NOMO-1 (cell line): ENCODE measurements around the gene PRR23B.
"Not testable (repeated sequence)": the region's sequence is repeated elsewhere in the genome, so short reads cannot be mapped to it uniquely, and the experiment has no call there.

ENCODE experiments used
- DNase-seq, 2 experiments: peaks; one replicate each; lab custom pipeline; 2025; ENCODE audit not compliant: unreplicated experiment in 2 of 2; lab: John Stamatoyannopoulos, UW

PRR23B gene

DNA sequence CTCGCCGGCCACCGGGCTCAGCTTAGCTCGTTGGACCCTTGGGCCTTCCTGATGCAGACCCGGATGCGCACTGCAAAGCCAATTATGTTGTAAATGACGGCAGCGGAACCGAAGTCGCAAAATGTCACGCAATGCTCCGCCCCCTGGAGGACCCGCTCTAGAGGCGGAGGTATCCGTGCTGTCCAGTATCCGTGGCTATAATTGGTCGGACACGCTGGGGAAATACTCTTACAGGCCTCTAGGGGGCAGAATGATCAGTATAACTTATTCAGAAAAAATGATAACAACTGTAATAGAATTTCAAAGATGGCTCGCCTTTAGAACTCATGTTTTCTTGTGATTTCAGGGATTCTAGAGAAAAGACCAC lies at the start of gene PRR23B:
Gene PRR23B, minus strand, starts transcription at position 59 of the 367 bp plus-strand sequence. CDS start 265 bp downstream, outside the sequence.
- no peak for DNase-seq

GRCh38 chr3:139062918-139063317 lies 42.2 kb upstream of the PRR23B start:
- no peak for DNase-seq

DNA sequence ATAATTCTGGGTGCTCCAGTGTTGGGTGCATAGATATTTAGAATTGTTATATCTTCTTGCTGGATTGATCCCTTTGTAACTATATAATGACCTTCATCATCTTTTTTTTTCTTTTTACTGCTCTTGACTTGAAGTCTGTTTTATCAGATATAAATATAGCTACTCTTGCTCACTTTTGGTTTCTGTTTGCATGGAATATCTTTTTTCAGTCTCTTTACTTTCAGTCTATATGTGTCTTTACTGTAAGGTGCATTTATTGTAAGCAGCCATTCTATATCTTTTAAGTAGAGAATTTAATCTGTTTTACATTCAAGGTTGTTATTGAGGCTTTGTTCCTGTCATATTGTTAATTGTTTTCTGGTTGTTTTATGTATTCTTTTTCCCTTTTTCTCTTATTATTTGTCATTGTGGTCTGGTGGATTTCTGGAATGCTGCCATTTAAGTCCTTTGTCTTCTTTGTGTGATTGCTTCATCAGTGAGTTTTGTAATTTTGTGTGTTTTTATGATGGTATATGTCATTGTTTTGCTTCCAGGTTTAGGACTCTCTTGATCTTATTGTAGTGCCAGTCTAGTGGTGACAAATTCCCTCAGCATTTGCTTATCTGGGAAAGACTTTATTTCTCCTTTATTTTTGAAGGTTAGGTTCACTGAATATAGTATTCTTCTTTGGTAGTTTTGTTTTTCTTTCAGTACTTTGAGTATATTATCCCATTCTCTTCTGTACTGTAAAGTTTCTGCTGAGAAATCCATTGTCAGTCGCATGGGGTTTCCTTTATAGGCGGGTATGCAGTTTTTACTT lies 32.3 kb upstream of the PRR23B start:
- no peak for DNase-seq

DNA sequence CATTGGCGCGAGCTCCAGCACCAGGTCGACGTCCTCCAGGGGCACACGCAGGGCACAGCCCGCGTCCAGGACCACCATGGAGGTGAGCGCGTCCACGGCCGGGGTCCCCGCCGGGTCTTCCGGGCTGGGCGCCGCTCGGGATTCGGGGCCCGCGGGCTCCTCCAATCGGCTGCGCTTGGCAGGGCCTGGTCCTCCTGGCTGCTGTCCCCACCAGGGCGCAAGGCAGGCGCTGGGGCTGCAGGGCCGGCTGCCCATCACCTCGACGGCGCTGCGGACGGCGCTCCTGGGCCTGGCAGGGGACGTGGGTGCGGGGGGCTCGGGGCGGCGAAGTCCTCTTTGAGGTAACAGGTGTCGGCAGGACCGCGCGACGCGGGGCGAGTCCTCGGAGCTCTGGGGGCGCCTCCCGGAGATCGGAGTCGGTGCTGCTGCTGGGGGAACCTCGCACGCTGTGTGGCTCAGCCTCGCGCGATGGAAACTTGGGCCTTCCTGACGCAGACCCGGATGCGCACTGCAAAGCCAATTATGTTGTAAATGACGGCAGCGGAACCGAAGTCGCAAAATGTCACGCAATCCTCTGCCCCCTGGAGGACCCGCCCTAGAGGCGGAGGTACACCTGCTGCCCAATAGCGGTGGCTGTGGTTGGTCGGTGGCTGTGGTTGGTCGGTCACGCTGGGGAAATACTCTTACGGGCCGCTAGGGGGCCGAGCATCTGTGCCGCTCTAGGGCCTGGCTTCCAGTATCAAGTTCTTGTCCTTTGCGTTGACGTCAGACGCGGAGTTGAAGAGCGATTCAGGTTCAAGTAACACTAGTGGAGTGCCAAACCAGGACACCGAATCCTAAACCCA lies 23.9 kb upstream of the PRR23B start, which contains the start of gene PRR23C:
Gene PRR23C, minus strand, starts transcription at position 527 of the 845 bp plus-strand sequence. Its CDS starts 272 bp downstream, at position 255.
- DNase-seq: no peak

DNA sequence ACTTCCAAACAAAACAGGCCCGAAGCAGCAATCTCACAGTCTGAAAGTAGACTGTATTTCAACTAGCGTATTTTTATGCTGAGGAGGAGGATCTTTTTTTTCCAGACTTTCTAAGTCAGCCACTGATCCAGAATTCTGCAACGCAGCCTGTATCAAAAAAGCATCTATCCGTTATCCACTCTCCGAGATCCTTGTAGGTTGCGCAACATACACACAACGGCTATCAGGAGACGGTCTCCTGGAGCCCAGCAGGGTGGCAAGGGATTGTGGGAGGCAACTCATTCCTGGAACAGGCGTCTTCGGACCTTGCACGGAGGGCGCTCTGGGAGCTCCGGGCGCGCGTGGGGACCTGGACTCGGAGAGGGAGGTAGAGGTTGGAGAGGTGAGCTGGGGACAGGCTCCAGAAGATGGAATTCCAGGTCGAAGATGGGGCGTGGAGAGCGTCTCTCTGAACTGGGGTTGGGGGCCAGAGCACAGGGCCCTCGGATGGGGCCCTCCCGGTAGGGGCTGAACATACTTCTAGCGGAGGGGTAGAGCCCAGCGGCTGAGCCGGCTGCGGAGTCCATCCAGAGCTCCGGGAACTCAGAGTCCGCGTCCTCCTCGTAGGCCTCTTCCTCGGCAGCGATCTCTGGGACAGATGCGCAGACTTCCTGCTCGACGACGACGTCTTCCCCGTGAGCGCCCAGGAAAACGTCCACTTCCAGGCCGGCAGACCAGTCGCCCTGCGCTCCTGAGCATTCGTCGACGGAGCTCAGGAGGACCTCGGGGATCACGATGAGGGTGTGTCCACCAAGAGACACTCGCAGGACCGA lies 23.0 kb upstream of the PRR23B start:
- DNase-seq: no peak

GRCh38 chr3:139037478-139037877 lies 16.8 kb upstream of the PRR23B start:
- DNase-seq: no peak

- no peak for DNase-seq
These were observed 11.7 kb upstream of the PRR23B start for GRCh38 chr3:139032326-139033002.

- not testable (repeated sequence) for DNase-seq
These were observed 9.8 kb upstream of the PRR23B start for GRCh38 chr3:139030576-139030975.

DNA sequence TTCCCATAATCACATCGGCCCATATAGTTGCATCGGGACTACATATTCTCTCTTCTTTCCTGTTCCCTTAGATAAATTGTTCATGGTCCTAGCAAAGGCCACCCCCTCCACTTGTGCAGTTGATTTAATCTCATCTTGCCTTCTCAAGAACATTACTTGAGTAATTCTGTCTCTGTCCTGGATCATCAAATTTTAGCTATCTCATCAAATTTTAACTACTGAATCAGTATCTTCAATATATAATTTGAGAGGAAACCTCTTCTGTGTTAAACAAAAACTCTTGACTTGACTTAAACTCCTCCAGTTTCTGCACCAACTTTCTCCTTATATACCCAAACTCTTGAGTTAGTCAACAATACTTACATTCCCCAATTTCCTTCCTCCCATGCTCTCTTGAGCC lies 4.2 kb upstream of the PRR23B start:
- DNase-seq: no peak

DNA sequence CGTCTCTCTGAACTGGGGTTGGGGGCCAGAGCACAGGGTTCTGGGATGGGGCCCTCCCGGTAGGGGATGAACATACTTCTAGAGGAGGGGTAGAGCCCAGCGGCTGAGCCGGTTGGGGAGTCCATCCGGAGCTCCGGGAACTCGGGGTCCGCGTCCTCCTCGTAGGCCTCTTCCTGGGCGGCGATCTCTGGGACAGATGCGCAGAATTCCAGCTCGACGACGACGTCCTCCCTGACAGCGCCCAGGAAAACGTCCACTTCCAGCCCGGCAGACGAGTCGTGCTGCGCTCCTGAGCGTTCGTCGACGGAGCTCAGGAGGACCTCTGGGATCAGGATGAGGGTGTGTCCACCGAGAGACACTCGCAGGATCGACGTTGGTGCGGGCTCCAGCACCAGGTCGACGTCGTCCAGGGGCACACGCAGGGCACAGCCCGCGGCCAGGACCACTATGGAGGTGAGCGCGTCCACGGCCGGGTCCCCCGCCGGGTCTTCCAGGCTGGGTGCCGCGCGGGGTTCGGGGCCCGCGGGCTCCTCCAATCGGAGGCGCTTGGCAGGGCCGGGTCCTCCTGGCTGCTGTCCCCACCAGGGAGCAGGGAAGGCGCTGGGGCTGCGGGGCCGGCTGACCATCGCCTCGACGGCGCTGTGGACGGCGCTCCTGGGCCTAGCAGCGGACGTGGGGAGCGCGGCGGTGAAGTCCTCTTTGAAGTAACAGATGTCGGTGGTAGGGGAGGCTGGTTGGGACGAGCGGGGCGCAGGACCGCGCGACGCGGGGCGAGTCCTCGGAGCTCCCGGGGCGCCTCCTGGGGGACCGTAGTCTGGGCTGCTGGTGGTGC lies 474 bp downstream of the PRR23B start:
- DNase-seq: no peak

DNA sequence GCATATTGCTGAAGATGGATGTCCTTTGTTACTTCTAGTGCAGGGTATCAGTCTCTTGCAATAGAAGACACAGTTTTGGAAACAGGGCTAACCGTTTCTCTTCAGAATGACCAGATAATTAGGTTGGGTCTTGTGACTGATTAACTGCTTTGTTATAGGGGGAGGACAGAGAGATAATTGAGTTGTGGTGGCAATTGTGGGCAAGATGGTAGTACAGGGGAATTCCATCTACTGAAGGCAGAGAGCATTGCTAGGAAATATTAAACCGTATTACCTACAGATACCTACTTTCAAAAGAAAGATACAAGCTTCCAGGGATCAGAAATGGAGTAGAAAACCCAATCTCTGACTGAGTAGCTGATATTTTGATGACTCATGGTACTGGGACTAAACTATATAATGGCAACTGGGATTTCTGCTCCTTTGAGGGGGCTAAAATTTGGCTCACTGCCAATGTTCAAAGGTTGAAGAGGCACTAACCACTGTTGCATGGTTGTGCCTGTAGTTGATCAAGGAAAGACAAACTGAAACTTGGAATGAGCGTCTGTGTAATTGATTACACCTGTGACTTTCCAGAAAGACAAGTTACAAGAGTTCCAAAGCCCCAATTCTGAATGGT lies 4.2 kb downstream of the PRR23B start:
- DNase-seq: no peak

- no peak for DNase-seq
These were observed 14.5 kb downstream of the PRR23B start, which contains the start of gene PRR23A for GRCh38 chr3:139006051-139006716. PRR23A (minus strand) TSS chr3:139006268; CDS start chr3:139006268, 0 bp downstream.

- no peak for DNase-seq
These were observed 15.3 kb downstream of the PRR23B start for GRCh38 chr3:139005356-139005993.

- no peak for DNase-seq
These were observed 25.0 kb downstream of the PRR23B start for GRCh38 chr3:138995706-138996105.

DNA sequence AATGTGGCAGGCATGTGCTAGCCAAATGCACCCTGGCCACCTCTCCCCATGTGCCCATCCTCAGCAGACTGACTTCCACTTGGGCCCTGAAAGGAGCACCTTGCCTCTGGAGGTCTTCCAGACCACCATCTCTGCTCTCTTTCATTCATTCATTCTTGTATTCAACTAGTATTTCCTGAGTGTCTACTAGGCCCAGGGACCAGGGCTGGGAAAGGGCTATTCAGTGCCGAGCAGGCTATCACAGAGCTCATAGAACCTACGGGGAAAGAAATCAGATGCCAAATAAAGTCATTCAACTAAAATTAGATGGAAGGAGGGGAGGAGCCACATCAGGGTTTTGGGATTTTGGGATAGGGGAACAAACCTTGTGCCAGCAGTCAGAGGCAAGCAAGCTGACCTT lies 33.5 kb downstream of the PRR23B start:
- no peak for DNase-seq

GRCh38 chr3:138985932-138986331 lies 34.8 kb downstream of the PRR23B start:
- DNase-seq: no peak

- DNase-seq: no peak
These were observed 35.9 kb downstream of the PRR23B start for GRCh38 chr3:138984816-138985215.

DNA sequence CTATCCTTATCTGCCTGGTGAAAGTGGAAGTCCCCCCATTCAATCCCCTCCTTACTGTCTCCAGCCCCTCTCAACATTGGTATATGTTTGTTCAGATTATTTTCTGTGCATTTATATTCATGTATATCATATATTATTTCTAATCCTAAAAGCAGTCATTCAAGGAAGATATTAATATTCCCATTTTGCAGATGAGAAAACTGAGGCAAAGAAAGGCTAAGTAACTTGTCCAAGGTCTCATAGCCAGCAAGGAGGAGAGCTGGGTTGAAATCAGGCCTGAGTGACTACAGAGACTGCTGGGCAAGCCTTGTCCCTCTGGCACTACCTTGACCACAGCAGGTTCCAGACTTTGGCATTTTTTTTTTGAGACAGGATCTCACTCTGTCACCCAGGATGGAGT lies 44.7 kb downstream of the PRR23B start:
- DNase-seq: no peak
